ENCODE data around the gene MACF1.

Gene MACF1

DNA sequence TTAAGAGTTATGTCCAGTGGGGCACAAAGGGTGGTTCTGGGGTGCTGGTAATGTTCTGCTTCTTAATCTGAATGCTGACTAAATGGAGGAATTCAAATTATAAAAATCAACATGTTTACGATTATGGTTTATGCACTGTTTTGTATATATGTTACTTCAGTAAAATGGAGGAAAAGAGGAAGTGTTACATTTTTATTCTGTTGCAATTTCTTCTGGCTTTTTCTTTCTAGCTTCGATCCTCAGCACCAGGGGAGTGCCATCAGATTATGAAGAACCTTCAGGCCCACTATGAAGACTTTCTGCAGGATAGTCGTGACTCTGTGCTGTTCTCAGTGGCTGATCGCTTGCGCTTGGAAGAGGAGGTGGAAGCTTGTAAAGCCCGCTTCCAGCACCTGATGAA lies 105.5 kb downstream of the MACF1 start:
- DNase-seq (ENCODE audit: low read depth): no peak

DNA sequence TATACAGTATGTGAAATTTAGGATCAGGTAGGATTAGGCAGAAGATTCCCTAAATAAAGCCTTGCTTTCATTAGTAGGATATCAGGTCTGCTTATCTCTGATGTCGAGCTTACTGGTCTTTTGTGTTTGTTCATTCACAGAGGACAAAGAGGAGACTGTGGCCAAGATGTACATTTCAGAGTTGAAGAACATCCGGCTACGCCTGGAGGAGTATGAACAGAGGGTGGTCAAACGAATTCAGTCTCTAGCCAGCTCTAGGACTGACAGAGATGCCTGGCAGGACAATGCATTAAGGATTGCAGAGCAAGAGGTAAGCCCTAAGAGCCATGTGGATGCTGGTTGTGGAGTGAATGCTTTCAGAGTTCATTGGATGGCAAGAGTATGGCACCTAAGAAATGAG lies 106.2 kb downstream of the MACF1 start:
- DNase-seq (ENCODE audit: low read depth): no peak

- DNase-seq (ENCODE audit: low read depth): peak; percentile 37
Measured at GRCh38 chr1:39317111-39317510, 112.6 kb downstream of the MACF1 start.

GRCh38 chr1:39317910-39318633 lies 113.6 kb downstream of the MACF1 start:
- DNase-seq (ENCODE audit: low read depth): peak; percentile 58

DNA sequence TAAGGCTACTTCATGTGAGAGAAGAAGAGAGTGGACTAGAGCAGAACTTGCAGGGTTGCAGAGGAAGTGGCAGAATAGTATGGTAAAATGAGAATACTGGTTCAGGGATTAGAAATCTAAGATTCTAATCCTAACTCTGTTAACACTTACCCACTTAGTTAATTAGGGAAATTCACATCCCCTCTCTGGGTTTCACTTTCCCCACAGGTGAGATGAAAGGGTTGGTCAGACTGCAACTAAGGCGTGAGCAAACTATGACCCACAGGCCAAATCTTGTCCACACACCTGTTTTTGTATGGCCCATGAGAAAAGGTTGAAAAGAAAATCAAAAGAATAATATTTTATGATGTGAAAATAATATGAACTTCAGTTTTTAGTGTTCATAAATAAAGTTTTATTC lies 117.5 kb downstream of the MACF1 start:
- no peak for DNase-seq (ENCODE audit: low read depth)

DNA sequence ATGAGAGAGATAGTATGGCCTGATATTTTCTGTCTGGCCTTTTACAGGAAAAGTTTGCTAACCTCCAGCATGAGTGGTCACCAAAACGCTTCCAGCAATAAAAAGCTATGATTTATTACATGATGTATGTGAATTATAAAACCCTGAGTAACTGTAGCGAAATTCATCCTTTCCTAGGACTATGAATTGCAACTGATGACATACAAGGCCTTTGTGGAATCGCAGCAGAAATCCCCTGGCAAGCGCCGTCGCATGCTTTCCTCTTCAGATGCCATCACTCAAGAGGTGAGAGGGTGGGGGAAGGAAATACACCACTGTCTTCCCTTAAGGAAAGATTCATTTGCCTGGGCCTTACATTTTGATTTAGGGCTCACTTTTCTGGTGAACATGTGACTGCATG lies 117.9 kb downstream of the MACF1 start:
- DNase-seq (ENCODE audit: low read depth): no peak

DNA sequence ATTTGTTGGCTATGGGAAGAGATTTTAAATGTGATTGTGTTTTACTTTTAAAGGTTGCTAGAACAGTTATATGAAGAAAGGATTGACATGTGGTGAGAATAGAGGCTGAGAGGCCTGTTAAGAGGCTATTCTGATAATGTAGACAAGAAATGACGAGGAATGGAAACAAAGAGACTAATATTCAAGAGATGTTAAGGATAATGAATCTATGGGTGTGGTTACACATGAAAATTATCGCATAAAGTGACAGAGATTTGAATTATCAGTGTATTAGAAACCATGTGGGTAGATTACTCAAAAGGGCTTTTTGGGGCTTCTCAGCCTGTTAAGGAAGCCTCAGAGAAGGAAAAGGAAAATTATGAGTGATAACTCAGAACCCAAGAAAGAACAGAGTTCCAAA lies 120.4 kb downstream of the MACF1 start:
- no peak for DNase-seq (ENCODE audit: low read depth)

GRCh38 chr1:39326836-39327235 lies 122.3 kb downstream of the MACF1 start:
- DNase-seq (ENCODE audit: low read depth): peak; percentile 27

DNA sequence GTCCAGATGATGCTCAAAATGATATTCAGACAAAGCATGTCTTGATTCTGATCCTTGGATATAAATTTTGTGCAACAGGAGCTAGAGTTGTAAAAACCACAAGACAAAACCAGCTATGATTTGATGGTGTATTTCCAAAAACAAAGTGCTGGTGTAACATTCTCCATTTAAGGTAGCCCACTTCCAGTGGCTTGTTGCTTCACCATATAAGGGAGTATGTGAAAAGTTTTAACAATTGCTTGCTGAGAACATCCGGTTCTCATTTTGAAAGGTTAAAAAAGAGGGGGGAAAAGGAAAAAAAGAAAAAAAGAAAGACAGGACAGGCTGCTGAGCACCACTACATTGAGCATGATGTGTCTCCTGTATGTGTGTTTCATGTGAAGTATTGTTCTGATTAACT lies 123.6 kb downstream of the MACF1 start:
- DNase-seq (ENCODE audit: low read depth): no peak

- DNase-seq (ENCODE audit: low read depth): no peak
Measured at GRCh38 chr1:39328586-39329121, 124.2 kb downstream of the MACF1 start.

DNA sequence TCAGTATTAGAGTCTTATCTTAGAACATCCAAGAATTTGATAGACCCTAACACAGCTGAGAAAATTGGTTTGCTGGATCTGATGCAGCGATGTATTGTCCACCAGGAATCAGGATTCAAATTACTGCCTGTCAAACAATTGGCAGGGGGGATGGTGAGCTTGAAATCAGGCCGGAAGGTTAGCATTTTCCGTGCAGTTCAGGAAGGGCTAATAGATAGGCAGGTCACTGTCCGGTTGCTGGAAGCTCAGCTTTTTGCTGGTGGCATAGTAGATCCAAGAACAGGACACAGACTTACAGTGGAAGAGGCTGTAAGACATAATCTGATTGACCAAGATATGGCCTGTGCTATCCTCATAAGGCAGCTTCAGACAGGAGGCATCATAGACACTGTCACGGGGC lies 127.2 kb downstream of the MACF1 start:
- DNase-seq (ENCODE audit: low read depth): no peak

DNA sequence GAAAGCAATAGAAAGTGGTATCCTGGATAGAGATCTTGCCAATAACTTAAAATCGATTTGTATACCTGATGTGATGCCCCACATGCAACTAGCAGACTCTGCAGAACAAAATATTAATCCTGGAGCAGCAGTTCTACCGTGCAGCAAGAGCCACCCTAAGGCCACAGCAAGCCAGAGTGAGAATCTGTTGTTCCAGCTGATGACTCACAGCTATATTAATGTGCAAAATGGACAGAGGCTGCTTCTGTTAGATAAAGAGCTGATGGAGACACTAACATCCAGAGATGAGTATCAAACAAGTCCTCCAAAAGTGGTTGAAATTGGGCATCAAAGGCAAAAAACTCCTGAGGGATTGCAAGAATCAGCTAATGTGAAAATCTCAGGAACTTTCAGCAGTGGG lies 127.8 kb downstream of the MACF1 start:
- DNase-seq (ENCODE audit: low read depth): peak; percentile 56

- DNase-seq (ENCODE audit: low read depth): no peak
Measured at GRCh38 chr1:39332828-39333227, 128.3 kb downstream of the MACF1 start.

DNA sequence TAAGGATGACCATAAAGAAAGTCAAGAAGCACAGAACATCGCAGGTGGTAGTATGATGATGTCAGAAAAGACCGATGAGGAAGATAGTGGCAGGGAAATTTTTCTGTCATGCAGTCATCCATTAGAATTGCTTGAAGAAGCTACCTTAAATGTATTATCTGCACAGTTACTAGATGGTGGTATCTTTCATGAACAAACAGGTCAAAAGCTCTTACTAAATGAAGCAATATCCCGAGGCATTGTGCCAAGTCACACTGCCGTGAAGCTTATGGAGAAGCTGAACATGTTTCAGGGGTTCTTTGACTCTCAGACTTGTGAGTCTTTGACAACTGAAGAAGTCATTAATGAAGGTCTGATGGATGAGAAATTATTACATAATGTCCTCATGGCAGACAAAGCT lies 128.8 kb downstream of the MACF1 start:
- peak; percentile 88 for DNase-seq (ENCODE audit: low read depth)

GRCh38 chr1:39335216-39335615 lies 130.7 kb downstream of the MACF1 start:
- DNase-seq (ENCODE audit: low read depth): no peak

DNA sequence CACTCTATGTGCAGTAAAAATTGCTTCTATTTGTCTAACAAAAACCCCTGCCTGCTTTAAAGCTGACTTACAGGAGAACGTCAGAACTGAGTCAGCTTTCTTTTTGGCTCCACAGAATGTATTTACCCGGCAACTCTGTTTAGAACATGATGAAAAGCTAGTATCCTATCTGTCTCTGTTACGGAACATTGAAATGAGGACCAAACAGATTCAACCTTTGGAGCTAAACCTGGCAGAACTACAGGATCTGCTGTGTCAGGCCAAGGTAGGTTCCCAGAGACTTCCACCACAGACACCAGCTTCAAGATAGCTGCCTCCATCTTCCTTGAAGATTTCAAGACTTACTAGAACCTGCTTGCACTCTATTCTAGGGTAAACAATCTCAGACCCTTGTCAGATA lies 132.6 kb downstream of the MACF1 start:
- no peak for DNase-seq (ENCODE audit: low read depth)

- DNase-seq (ENCODE audit: low read depth): no peak
Measured at GRCh38 chr1:39342776-39343175, 138.3 kb downstream of the MACF1 start.

GRCh38 chr1:39344394-39345154 lies 140.1 kb downstream of the MACF1 start:
- DNase-seq (ENCODE audit: low read depth): no peak

- DNase-seq (ENCODE audit: low read depth): no peak
Measured at GRCh38 chr1:39346872-39347271, 142.4 kb downstream of the MACF1 start.

GRCh38 chr1:39348278-39348677 lies 143.8 kb downstream of the MACF1 start:
- no peak for DNase-seq (ENCODE audit: low read depth)

DNA sequence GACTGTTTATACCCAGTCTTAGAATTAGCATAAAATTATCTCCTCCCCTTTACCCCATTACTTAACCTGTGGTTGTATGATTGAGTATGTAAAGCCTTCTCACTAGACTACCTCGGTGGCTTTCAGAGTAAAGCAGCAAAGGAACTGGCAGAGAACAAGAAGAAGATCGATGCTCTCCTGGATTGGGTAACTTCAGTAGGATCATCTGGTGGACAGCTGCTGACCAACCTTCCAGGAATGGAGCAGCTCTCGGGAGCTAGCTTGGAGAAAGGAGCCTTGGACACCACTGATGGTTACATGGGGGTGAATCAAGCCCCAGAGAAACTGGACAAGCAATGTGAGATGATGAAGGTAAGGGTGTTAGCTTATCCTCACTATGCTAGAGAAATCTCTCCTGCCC lies 148.4 kb downstream of the MACF1 start:
- no peak for DNase-seq (ENCODE audit: low read depth)

GRCh38 chr1:39354572-39354971 lies 150.1 kb downstream of the MACF1 start:
- DNase-seq (ENCODE audit: low read depth): no peak

- no peak for DNase-seq (ENCODE audit: low read depth)
Measured at GRCh38 chr1:39358491-39358890, 154.0 kb downstream of the MACF1 start.
